ENCODE results near the gene FUOM.

- TF ChIP-seq CTCF (IDR thresholded peaks at IDR 0.05) (no peak), POLR2A (IDR thresholded peaks at IDR 0.05) (no peak)
Observed at GRCh38 chr10:133311570-133311969, 46.2 kb downstream of the FUOM start.

Data from uterus (tissue), 2 donors.